ENCODE data around the gene MYEOV. TPM values are rescaled to one million over a fixed set of nuclear protein-coding genes. Genes with fewer than 3 reads are reported as not detected.

The MYEOV gene
- total RNA-seq, 1 donor: 0.86 TPM

DNA sequence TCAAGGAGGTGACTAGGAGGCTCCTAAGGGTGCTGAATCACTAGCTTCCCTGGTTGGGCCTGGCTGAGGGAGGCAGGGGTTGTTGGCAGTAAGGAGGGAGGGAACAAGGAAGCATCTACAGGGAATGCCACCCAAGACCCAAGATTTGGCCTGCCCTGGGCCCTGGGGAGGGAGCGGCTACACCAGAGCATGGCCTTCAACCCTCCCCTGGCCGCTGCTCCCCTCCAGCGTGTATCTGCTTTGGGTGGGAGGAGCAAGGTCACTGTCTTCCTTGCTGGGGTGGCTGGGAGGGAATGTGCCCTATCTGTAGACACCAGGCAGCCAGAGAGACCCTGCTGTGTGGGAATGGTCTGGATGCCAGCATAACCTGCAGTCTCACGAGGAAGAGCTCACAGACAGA is 29.5 kb upstream of the MYEOV start:
- TF ChIP-seq, protein P1, sequence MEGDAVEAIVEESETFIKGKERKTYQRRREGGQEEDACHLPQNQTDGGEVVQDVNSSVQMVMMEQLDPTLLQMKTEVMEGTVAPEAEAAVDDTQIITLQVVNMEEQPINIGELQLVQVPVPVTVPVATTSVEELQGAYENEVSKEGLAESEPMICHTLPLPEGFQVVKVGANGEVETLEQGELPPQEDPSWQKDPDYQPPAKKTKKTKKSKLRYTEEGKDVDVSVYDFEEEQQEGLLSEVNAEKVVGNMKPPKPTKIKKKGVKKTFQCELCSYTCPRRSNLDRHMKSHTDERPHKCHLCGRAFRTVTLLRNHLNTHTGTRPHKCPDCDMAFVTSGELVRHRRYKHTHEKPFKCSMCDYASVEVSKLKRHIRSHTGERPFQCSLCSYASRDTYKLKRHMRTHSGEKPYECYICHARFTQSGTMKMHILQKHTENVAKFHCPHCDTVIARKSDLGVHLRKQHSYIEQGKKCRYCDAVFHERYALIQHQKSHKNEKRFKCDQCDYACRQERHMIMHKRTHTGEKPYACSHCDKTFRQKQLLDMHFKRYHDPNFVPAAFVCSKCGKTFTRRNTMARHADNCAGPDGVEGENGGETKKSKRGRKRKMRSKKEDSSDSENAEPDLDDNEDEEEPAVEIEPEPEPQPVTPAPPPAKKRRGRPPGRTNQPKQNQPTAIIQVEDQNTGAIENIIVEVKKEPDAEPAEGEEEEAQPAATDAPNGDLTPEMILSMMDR (IDR thresholded peaks at IDR 0.05; ENCODE audit: insufficient read depth, low read depth, low read length): no peak
- no peak for DNase-seq (ENCODE audit: low read depth)
- H3K4me3 ChIP-seq (ENCODE audit: low read depth, low read length): no peak overlapping the region

DNA sequence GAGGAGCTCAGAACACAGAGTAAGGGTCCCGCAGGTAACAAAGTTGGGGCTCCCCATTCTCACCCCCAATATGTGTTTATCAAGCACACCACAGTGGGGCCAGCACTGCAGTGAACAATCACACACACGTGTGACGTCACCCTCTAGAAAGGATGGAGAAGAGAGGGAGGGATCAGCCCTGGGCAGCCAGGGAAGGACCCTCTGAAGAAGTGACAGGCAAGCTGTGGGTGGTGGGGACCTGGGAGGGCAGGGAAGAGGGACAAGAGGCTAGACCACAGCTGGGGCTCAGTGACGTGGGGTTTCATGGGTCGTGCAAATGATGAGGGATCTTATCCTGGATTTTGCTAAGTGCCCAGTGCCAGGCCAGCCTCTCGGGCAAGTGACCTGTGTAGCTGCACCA is 28.7 kb upstream of the MYEOV start:
- no peak overlapping the region for H3K4me3 ChIP-seq (ENCODE audit: low read depth, low read length)
- TF ChIP-seq, protein P1 (IDR thresholded peaks at IDR 0.05; ENCODE audit: insufficient read depth, low read depth, low read length): no peak
- no peak for DNase-seq (ENCODE audit: low read depth)

DNA sequence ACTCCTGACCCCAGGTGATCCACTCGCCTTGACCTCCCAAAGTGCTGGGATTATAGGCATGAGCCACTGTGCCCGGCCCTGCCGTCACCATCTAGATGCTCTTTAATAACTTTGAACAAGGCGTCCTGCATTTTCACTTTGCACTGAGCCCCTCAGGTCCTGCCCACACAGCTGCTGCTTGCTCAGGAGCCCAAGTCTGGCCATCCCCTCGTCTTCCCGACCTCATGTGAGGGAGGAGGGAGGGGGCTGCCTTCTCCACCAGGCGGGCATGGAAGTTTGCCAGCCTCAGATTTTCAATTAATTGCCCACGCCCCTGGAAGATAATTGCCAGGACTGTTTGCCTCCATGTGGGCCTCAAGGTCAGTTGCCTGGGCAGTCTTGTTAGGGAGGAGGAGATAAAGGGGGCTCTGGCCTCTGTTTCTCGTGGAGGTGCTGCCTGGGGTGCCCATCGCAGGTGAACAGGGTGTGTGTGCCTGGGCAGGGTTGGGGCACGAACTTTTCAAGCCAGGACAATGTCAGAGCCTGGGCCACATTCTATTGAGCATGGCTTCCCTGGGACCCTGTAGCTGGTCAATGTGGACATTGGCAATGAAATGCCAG is 27.9 kb upstream of the MYEOV start:
- H3K4me3 ChIP-seq (ENCODE audit: low read depth, low read length): no peak overlapping the region
- TF ChIP-seq, protein P1 (IDR thresholded peaks at IDR 0.05; ENCODE audit: insufficient read depth, low read depth, low read length): no peak
- DNase-seq (ENCODE audit: low read depth): no peak

DNA sequence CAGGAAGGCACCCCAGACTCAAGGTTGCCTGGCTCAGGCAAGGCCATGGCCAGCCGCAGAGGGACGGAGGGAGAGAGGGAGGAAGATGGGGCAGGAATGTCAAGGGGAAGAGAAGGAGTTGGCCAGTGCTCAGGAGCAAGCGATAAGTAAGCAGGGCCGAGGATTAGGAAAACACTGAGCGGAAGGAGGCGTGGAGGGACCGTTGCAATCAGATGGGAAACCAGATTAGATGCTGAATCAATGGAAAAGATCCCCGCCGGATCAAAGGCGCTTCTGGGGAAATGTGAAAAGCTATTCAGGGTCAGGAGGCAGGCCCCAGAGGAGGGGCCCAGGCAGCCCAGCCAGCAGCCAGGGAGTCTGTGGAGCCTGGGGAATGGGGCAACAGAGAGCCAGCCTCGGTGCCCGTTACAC is 26.6 kb upstream of the MYEOV start:
- H3K4me3 ChIP-seq (ENCODE audit: low read depth, low read length): no peak overlapping the region
- TF ChIP-seq, protein P1 (IDR thresholded peaks at IDR 0.05; ENCODE audit: insufficient read depth, low read depth, low read length): no peak
- DNase-seq (ENCODE audit: low read depth): no peak

DNA sequence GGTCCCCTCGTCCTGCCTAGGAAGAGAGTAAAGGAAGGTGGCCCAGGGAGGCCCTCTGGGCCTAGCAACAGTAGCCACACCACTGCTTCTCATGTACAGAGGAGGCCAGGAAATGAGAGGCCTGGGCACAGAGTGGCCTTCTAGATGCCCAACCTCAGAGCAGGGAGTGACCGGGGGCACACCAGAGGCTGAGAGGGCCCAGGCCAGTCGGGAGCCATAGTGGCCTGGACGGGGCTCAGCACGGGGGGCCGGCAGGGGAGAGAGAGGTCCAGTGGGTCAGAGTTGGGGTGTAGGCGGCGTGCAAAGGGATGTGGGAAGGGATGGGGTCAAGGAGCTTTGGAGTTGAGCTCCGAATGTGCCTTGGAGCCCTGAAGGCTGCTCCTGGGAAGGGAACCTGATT is 25.0 kb upstream of the MYEOV start:
- no peak overlapping the region for H3K4me3 ChIP-seq (ENCODE audit: low read depth, low read length)
- TF ChIP-seq, protein P1 (IDR thresholded peaks at IDR 0.05; ENCODE audit: insufficient read depth, low read depth, low read length): no peak
- DNase-seq (ENCODE audit: low read depth): no peak

DNA sequence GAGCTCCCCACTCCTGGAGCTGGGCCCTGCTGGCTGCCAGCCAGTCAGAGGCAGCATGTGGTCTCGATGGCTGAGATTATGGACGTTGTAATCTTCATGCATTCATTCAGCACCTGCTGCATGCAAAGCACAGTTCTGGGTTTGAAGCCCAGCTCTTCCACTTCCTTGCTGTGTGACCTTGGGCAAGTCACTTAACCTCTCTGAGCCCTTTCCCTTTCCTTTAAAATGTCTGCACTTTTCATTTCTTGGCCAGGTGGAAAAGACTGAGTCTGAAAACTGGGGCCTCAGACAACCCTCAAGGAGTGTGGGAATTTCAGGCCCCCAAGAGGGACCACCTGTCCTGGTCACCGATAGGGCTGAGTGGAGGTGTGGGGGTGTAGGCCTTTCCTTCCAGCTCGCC is 24.6 kb upstream of the MYEOV start:
- no peak overlapping the region for H3K4me3 ChIP-seq (ENCODE audit: low read depth, low read length)
- DNase-seq (ENCODE audit: low read depth): no peak
- TF ChIP-seq, protein P1 (IDR thresholded peaks at IDR 0.05; ENCODE audit: insufficient read depth, low read depth, low read length): no peak
